Measurements from ENCODE around the gene ENDOG. TPM values are rescaled to one million over a fixed set of nuclear protein-coding genes. Genes with fewer than 3 reads are reported as not detected.
"Not testable (repeated sequence)": the region's sequence is repeated elsewhere in the genome, so short reads cannot be mapped to it uniquely, and the experiment has no call there.

ENDOG gene
- total RNA-seq, 1 donor from 2014 or later, result 31.3 TPM

- no peak for DNase-seq (ENCODE audit: low read depth)
Observed at GRCh38 chr9:128862401-128862851, 44.1 kb downstream of the ENDOG start.

GRCh38 chr9:128863647-128864046, 45.3 kb downstream of the ENDOG start:
- DNase-seq (ENCODE audit: low read depth), result peak; percentile 36

- DNase-seq (ENCODE audit: low read depth), result no peak
Observed at GRCh38 chr9:128870128-128870940, 52.0 kb downstream of the ENDOG start.

- not testable (repeated sequence) for DNase-seq (ENCODE audit: low read depth)
Observed at GRCh38 chr9:128870941-128871265, 52.6 kb downstream of the ENDOG start.

Other genes starting within 250 kb of the ENDOG start
- 46.4 and 59.7 TPM in 2 replicates for gene DYNC2I2, start 161.7 kb upstream of the ENDOG start, total RNA-seq
- gene SET, start 129.3 kb upstream of the ENDOG start, total RNA-seq, result 395 and 577 TPM in 2 replicates
- gene PKN3, start 116.0 kb upstream of the ENDOG start, total RNA-seq, result 2.8 and 5.2 TPM in 2 replicates
- gene ZDHHC12, start 94.4 kb upstream of the ENDOG start, total RNA-seq, result 46.4 and 58.0 TPM in 2 replicates
- gene ZER1, start 46.6 kb upstream of the ENDOG start, total RNA-seq, result 25.0 and 44.2 TPM in 2 replicates
- gene TBC1D13, start 31.2 kb upstream of the ENDOG start, total RNA-seq, result 9.2 and 22.5 TPM in 2 replicates
- gene SPOUT1, start 11.3 kb downstream of the ENDOG start, total RNA-seq, result 12.0 and 18.2 TPM in 2 replicates
- gene KYAT1, start 63.5 kb downstream of the ENDOG start, total RNA-seq, result 9.9 and 10.5 TPM in 2 replicates
- gene LRRC8A, start 63.6 kb downstream of the ENDOG start, total RNA-seq, result 44.4 and 47.4 TPM in 2 replicates
- 38.4 and 71.2 TPM in 2 replicates for gene PHYHD1, start 102.5 kb downstream of the ENDOG start, total RNA-seq
- gene DOLK, start 129.1 kb downstream of the ENDOG start, total RNA-seq, result 20.5 and 24.6 TPM in 2 replicates
- 23.3 and 38.3 TPM in 2 replicates for gene NUP188, start 129.2 kb downstream of the ENDOG start, total RNA-seq
- 67.5 and 69.6 TPM in 2 replicates for gene SH3GLB2, start 209.8 kb downstream of the ENDOG start, total RNA-seq
- 18.4 and 26.0 TPM in 2 replicates for gene MIGA2, start 218.1 kb downstream of the ENDOG start, total RNA-seq

Data from renal cortical epithelial cell (primary cell).